ENCODE data around the gene CDKAL1. TPM values are rescaled to one million over a fixed set of nuclear protein-coding genes. Genes with fewer than 3 reads are reported as not detected.

The CDKAL1 gene
- total and polyA plus RNA-seq, 2 of the 13 experiments (the other 11 are each of a cell fraction or from before 2014, with no cell fraction given): 9.5 to 27.7 TPM

- no peak for TF ChIP-seq FLYWCH1 (CRISPR knock-in tag; IDR thresholded peaks at IDR 0.05)
These were observed 385.6 kb downstream of the CDKAL1 start (continued) for GRCh38 chr6:20919677-20920385.

GRCh38 chr6:20921578-20921977 lies 387.3 kb downstream of the CDKAL1 start:
- Histone ChIP-seq H3K9me3 (ENCODE audit: low read length) (no peaks in the 10 kb centered on the region), H3K36me3 (replicated peaks in 1 of 2; ENCODE audit: control insufficient read depth in 1 of 2, insufficient read depth in 2 of 2, low read length in 2 of 2) (no peaks in the 10 kb centered on the region), H3K4me1 (ENCODE audit: insufficient read depth, low read length) (peaks cover 21% of the 10 kb centered on the region), H3K79me2 (ENCODE audit: insufficient read depth, low read length) (no peaks in the 10 kb centered on the region), H3K27me3 (ENCODE audit: control insufficient read depth in 1 of 2, insufficient read depth in 2 of 2, low read length in 2 of 2) (no peaks in the 10 kb centered on the region), H3K4me2 (ENCODE audit: low read depth, low read length) (no peak overlapping the region), H3K9ac (ENCODE audit: insufficient read depth, low read depth, low read length) (no peak overlapping the region), H4K20me1 (ENCODE audit: insufficient read depth, low read length) (no peaks in the 10 kb centered on the region), H3K4me3 (replicated peaks in 1 of 3; ENCODE audit: insufficient read depth in 1 of 3, low read depth in 2 of 3, low read length in 3 of 3) (no peak overlapping the region), H3K27ac (ENCODE audit: extremely low read length, insufficient read depth, low read length) (no peak overlapping the region), H2AFZ (ENCODE audit: low read length) (no peak overlapping the region)
- ChIA-PET CTCF (ENCODE audit: low intra/inter-chr PET ratio, low total read pairs) (no interaction called here), POLR2A (no interaction called here)
- no peak for FAIRE-seq
- in situ Hi-C loops (cut with HindIII; ENCODE audit: extremely low pct_ligation_motif_present, low pct_unique_long_range_greater_than_20kb) (no loop called here), intact Hi-C loops (cut with micrococcal nuclease; ENCODE audit: unreplicated experiment) (no loop called here)
- no TSS peak for BruUV-seq (replicated peaks)
- ATAC-seq: no peak
- WGBS (ENCODE audit: low lambda C conversion rate): 95% methylated on average over 2 of the region's 2 CpGs
- no peak for DNase-seq (ENCODE audit: low spot score)
- TF ChIP-seq SP5 (CRISPR knock-in tag; IDR thresholded peaks at IDR 0.05; ENCODE audit: borderline replicate concordance, low read depth): no peak
- TF ChIP-seq ZEB1 (IDR thresholded peaks at IDR 0.05; ENCODE audit: insufficient replicate concordance, low read depth): no peak
- no peak for TF ChIP-seq HOXA5 (CRISPR knock-in tag; IDR thresholded peaks at IDR 0.05)
- TF ChIP-seq ZKSCAN1 (IDR thresholded peaks at IDR 0.05; ENCODE audit: low read length): no peak
- no peak for TF ChIP-seq CREM (IDR thresholded peaks at IDR 0.05)
- TF ChIP-seq CREM (CRISPR knock-in tag; IDR thresholded peaks at IDR 0.05): no peak
- TF ChIP-seq SOX6 (IDR thresholded peaks at IDR 0.05): no peak
- no peak for TF ChIP-seq SOX6 (CRISPR knock-in tag; IDR thresholded peaks at IDR 0.05)
- no peak for TF ChIP-seq ELF1 (CRISPR knock-in tag; IDR thresholded peaks at IDR 0.05)
- no peak for TF ChIP-seq TBL1XR1 (IDR thresholded peaks at IDR 0.05; ENCODE audit: borderline replicate concordance, low read length, partially characterized antibody)
- TF ChIP-seq CREB1 (IDR thresholded peaks at IDR 0.05): no peak
- TF ChIP-seq CREB1 (CRISPR knock-in tag; IDR thresholded peaks at IDR 0.05): no peak
- no peak for TF ChIP-seq REPIN1 (CRISPR knock-in tag; IDR thresholded peaks at IDR 0.05; ENCODE audit: borderline replicate concordance, low read depth)
- no peak for TF ChIP-seq FUBP1 (CRISPR knock-in tag; IDR thresholded peaks at IDR 0.05; ENCODE audit: borderline replicate concordance)
- TF ChIP-seq GMEB1 (CRISPR knock-in tag; IDR thresholded peaks at IDR 0.05; ENCODE audit: borderline replicate concordance): no peak
- no peak for TF ChIP-seq KDM1A (CRISPR knock-in tag; IDR thresholded peaks at IDR 0.05)
- no peak for TF ChIP-seq THRA (CRISPR knock-in tag; IDR thresholded peaks at IDR 0.05; ENCODE audit: borderline replicate concordance)
- TF ChIP-seq SOX13 (IDR thresholded peaks at IDR 0.05): no peak
- no peak for TF ChIP-seq SOX13 (CRISPR knock-in tag; conservative IDR thresholded peaks at IDR 0.05 in 1 of 2, IDR thresholded peaks at IDR 0.05 in 1 of 2)
- TF ChIP-seq KAT2B (IDR thresholded peaks at IDR 0.05; ENCODE audit: borderline replicate concordance, low read depth, low read length): no peak
